ENCODE measurements around the gene TBC1D5.
"Not testable (repeated sequence)": the region's sequence is repeated elsewhere in the genome, so short reads cannot be mapped to it uniquely, and the experiment has no call there.

Gene TBC1D5

DNA sequence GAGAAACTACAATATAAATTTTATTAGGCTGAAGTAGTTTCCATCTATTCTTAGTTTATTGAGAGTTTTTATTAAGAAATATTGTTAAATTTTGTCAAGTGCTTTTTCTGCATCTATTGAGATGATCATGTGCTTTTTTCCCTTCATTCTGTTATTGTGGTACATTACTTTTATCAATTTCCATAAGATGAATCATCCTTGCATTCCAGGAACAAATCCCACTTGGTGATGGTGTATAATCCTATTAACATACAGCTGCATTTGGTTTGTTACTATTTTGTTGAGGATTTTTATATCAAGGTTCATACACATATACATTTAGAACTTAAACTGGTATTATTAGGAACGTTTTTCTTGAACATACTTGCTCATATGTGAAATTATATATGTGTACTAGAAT is 199.8 kb downstream of the TBC1D5 start:
- DNase-seq (ENCODE audit: low spot score), result no peak

DNA sequence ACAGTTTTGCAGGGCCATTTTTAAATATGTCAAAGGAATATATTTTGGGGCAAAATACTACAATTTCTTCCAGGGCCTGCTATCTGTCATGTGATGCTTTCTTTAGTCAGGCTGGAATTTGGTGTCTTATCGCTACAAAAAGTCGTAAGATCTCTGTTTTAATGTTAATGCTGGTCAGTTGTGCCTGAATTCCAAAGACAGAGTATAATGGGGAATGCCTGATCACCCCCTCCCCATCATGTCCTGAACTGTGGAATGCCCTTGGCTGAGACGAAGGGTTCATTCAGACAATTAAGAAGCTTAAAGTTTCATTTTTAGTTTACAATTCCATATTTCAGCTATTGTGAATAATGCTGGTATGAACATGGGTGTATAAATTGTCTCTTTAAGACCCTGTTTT is 203.0 kb downstream of the TBC1D5 start:
- DNase-seq (ENCODE audit: low spot score), result no peak

DNA sequence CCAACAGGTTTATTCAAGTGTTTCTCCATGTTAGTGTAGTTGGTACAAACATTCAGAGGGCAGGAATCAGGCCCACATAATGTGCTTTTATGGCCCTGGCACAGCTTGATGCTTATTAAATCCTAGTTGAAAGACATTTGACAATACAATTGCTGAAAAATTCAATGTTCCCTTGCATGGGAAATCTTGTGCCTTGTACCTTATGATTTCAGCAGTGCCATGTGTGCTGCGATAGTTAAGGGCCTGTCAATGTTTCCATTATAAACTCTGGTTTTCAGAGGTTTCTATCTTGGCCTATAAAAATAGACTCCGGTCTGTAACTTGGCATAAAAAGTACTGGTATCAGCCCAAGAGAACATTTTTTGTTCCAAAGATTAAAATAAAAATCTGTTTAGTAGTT is 207.2 kb downstream of the TBC1D5 start:
- no peak for DNase-seq (ENCODE audit: low spot score)

DNA sequence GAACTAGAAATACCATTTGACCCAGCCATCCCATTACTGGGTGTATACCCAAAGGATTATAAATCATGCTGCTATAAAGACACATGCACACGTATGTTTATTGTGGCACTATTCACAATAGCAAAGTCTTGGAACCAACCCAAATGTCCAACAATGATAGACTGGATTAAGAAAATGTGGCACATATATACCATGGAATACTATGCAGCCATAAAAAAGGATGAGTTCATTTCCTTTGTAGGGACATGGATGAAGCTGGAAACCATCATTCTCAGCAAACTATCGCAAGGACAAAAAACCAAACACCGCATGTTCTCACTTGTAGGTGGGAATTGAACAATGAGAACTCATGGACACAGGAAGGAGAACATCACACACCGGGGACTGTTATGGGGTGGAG is 210.0 kb downstream of the TBC1D5 start:
- not testable (repeated sequence) for DNase-seq (ENCODE audit: low spot score)

DNA sequence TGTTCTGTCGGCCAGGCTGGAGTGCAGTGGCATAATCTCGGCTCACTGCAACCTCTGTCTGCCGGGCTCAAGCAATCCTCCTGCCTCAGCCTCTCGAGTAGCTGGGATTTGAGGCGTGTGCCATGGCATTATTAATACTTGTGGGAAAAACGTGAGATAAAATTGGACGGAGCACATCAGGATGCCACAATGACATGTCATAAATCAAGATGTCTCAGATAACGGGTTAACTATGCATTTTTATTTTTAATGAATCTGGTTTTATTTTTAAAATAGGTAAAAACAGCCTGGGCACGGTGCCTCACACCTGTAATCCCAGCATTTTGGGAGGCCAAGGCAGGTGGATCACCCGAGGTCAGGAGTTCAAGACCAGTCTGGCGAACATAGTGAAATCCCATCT is 212.8 kb downstream of the TBC1D5 start:
- no peak for DNase-seq (ENCODE audit: low spot score)

DNA sequence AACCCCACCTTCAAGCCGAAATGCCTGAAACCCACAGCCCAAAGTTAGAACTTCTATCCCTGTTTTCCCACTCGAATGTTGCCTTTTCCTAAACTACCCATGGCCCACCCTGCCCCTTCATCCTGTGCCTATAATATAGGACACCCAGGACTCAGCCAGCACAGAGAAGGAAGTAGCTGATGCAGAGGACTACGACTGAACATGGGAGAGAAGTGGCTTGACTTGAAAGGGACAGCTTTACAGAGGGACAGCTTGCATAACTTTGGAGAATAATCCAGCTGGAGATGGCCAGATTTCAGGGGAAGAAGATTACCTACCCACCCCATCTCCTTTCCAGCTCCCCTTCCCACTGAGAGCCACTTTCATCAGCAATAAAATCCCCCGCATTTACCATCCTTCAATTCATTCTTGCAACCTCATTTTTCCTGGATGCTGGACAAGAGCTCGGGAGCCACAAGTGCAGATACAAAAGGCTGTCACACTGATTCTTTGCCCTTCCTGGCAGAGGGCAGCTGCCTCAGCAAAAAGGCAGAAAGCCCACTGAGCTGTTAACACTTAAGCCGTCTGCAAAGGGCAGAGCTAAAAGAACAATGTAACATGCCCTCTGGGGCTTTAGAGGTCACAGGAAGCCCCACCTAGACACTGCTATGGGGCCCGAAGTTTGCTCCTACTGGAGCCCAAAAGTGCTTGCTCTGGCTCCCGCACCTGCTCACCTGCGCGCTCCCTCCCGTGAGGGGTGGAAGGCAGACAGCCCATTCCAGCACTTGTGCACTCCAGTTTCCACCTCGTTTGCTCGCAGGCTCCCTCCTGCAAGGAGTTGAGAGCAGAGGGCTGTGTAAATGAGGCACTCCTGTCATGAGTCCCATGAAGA is 224.0 kb downstream of the TBC1D5 start:
- no peak for DNase-seq (ENCODE audit: low spot score)

DNA sequence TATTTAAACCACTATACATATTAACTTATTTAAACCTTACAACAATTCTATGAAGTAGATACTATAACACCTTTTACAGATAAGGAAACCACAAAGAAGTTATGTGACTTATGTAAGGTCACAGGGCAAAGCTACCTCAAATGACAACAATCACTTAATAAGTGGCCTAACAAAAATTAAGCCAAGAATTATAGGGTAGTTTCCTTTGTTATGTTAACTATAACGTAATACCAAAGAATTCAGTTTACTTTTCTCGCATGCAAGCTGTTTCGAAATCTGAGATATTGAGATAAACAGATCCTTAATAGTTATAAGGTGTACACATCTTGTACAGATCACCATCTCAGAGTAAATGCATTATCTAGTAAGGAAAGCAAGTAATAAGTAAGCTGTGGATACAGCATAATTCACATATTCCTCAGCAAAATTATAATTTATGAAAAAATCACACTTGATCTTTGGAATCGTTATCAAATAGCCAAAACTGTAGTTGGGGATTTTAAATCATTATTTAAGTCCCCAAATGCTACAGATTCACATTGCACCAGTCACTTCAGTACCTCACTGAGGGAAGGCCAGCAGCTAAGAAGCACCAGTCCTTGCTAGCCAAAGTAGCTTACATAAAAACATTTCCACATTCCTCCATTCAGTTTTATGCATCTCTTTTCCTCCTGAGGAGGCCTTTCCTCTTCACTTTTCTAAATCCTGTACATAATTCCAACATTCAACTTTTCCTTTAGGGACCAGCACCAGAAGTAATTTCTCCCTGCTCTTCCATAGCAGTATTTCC is 226.8 kb downstream of the TBC1D5 start:
- DNase-seq (ENCODE audit: low spot score), result no peak

DNA sequence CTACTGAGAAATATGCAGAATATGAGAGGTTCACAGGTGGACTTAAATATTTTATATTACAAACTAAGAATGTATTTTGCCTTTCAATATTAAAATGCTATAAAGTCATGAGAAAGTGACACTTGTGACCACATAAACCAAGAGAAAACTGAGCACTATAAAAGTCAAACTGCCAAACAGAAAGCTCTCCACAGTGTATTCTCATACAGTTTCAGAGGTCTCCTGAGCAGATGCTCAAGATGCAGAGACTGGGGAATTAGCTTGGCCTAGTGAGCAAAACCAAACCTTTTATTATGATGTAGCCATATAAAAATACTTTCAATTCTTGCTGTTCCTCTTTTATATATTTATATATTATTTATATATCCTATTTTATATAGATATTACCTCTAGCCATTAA is 227.8 kb downstream of the TBC1D5 start:
- DNase-seq (ENCODE audit: low spot score), result no peak

DNA sequence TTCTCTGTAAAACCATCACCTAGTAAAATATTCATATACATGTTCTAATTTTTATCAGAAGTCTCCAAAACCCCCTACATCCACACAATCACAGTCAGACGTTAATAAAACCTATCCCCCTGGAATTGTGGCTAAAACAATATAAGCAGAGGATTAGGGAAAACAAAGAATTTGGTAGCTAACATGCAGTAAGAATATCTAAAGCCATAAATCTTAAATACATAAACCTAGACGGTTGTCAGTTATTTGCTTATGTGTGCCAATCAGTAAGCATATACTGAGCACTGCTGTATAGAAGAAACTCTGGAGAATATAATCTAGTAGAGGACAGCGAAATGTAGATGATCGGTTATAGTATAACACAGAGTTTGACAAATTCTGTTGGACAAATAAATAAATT is 232.2 kb downstream of the TBC1D5 start:
- DNase-seq (ENCODE audit: low spot score), result no peak

DNA sequence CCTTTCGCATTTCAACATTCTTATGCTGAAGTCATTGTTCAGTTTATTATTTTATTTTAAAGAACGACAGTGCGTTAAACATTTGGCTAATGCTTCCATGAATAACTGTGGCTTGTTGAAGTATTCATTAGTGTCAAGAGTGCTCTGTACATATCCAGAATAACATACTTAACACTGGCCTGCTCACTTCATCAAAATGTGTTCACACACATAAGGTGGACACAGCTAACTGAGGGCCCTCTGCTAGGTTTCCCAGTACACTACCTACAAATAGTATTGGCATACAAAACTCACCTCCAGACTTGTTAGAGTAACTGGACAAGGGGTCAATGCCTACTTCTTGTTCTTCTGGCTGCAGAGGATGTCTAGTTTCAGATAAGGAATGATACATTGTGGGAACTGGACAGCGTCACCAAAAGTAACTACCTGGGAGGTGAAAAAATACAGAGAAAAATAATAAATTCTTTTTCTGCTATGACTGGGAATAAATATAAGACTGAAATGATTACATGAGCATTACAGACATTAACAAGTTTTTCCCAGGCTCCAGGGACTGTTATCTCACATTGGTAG is 234.2 kb downstream of the TBC1D5 start:
- DNase-seq (ENCODE audit: low spot score), result no peak

DNA sequence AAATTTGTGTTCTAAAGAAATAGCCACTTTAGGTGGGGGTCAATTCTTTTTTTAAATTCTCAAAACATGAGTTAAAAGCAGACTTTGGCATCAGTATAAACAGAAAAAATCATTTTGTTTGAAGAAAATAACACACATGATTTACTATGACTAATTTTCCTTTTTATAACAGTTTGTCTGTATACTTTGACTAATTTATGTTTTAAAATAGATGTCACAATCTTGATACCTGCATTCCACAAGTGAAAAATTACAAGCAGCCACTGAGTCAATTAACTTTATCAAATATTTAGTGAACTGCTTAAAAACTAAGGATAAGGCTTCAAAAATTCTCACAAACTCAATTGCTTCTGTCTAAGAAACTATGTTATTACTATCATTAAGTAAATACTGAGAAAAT is 235.0 kb downstream of the TBC1D5 start:
- DNase-seq (ENCODE audit: low spot score), result no peak

DNA sequence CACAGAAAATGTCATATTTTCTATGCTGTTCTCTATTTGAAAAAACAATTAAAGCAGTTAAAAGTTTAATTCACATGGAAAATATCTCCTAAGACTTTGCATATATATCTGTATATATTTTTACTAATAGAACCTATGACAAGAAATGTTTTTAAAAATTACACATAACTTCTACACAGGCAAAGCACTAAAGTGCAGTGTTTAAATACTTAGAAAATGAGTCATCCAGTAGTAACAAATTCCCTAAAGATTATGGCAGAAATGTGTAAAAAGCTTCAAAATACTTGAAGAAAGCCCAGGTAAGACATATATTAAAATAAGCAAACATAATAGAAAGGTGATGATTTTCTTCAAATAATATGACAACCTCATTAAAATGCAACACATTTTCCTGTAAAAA is 236.6 kb downstream of the TBC1D5 start:
- DNase-seq (ENCODE audit: low spot score), result no peak

DNA sequence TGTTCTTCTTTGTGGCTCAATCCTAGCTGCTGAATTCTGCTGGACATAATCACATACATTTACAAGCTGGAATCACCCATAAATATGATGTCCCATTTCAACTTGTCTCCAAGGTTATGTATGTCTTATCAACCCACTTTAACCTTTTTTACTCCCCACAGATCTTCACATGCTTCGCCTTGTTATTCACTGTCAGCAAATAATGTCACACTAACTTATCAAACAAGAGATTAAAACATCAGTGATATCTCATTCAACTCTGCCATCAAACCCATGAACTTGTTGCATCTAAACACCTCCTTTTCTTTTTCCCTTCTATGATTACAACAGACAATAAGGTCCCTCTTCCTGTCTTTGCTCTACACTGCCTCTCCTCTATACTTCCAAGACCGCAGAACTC is 240.7 kb downstream of the TBC1D5 start:
- DNase-seq (ENCODE audit: low spot score), result no peak

DNA sequence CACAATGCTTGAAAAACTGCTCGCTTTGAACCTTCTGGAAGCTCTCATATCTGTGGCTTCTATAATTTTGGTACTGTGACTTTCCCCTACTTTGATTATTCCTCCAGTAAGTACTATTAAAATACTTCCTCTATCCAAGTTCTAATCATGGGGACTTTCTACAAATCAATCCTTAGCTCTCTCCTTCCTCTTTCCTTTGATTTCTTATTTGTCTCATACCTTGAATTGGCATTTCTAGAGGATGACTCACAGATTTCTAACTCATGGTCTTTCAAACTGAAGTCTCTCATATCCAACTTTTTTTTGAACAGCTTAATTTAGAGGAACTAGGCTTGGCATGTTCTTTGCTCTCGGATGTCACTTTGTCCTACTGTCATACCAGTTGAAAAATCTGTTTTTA is 241.8 kb downstream of the TBC1D5 start:
- no peak for DNase-seq (ENCODE audit: low spot score)

DNA sequence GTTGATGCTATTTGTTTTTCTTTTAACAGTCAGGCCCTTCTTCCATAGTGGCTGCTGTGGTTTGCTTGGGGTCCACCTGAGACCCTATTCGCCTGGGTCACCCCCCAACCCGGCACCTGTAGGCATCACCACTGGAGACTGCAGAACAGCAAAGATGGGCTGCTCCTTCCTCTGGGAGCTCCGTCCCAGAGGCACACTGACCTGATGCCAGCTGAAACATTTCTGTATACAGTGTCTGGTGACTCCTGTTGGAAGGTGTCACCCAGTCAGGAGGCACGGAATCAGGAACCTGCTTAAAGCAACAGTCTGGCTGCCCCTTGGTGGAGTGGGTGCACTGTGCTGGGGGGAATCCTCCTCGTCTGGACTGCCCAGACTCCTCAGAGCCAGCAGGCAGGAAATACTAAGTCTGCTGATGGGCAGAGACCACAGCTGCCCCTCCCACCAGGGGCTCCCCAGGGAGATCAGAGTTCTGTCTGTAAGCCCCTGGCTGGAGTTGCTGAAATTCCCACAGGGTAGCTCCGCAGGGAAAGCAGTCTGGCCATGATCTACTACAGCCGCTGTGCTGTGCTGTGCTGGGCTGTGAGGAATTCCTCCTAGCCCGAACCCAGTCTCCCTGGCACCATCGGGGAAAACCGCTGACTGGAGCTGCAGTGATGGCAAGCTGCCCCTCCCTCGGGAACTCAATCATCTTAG is 248.2 kb downstream of the TBC1D5 start:
- DNase-seq (ENCODE audit: low spot score), result no peak

DNA sequence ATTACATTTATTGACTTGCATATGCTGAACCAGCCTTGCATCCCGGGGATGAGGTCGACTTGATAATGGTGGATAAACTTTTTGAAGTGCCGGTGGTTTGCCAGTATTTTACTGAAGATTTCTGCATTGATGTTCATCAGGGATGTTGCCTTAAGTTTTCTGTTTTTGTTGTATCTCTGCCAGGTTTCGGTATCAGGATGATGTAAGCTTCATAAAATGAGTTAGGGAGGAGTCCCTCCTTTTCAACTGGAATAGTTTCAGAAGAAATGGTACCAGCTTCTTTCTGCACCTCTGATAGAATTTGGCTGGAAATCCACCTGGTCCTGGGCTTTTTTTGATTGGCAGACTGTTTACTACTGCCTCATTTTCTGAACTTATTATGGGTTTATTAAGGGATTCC is 250.8 kb downstream of the TBC1D5 start:
- no peak for DNase-seq (ENCODE audit: low spot score)

DNA sequence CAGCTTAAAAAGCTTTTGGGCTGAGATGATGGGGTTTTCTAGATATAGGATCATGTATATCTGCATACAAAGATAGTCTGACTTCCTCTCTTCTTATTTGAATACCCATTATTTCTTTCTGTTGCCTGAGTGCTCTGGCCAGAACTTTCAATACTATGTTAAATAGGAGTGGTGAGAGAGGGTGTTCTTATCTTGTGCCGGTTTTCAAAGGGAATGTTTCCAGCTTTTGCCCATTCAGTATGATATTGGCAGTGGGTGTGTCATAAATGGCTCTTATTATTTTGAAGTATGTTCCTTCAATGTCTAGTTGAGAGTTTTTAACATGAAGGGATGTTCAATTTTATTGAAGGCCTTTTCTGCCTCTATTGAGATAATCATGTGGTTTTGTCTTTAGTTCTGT is 251.2 kb downstream of the TBC1D5 start:
- DNase-seq (ENCODE audit: low spot score), result not testable (repeated sequence)

DNA sequence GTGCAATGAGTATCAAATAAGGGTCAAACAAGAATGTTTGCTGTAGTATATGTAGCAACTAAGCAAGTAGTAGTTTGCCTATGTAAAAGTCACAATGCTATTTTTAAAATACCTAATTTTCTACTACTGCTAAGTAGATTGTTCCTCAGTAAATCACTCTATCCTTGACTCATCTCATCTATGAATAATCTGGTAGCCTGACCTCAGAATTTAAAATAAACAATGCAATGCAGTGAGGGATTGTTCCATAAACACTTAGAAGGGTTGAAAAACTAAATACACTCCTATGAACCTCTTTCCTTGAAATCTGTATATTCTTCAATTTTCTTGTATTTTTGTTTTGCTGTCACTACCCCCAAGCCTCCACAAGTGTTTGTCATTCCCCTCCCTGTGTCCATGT is 253.3 kb downstream of the TBC1D5 start:
- no peak for DNase-seq (ENCODE audit: low spot score)

DNA sequence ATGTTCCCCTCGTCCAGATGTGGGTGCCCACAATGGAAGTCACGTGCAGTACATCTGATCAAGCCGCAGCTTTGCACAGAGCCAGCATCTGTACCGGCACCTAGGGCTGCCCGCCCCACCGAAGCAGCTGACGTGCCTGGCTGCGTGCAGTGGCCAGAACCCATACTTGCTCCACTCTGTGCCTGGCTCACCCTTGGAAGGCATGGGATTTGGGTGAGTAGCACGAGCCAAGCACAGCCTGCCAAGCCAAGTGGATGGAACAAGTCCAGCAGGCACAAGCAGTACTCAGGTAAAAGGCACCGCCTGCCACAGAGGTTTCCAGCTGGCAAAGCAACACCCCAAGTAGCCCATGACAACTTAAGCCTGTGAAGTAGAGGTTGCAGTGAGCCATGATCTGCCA is 261.3 kb downstream of the TBC1D5 start:
- no peak for DNase-seq (ENCODE audit: low spot score)

DNA sequence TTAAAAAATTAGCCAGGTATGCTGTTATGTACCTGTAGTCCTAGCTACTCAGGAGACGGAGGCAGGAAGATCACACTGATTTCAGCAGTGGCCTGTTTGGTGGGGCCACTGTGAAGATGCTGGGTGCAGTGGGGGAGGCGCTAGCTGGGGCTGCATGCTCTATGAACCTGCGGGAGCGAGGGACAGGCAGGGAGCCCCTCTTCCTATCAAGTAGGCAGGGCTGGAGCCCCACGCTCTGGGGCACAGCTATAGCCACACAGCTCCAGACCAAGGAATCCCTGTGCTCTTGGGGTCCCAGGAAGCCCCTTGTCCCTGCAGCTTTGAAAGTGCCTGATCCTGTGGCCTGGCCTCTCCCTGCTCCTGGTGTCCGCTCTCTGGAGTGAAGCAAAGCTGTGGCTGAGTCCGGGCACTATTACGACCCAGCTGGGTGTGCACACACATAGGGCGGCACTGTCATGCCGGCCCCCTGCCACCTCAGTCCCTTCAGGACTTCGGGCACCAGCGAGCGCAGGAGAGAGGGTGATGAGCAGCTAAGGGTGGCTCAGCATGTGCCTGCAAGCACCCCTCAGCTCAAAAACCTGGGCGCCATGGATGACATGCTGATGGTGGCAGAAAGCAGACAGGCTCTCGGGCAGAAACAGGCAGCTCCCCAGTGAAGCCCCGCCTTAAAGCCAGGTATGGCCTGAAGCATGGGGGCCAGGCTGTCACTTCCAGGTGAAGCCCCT is 262.6 kb downstream of the TBC1D5 start:
- no peak for DNase-seq (ENCODE audit: low spot score)

DNA sequence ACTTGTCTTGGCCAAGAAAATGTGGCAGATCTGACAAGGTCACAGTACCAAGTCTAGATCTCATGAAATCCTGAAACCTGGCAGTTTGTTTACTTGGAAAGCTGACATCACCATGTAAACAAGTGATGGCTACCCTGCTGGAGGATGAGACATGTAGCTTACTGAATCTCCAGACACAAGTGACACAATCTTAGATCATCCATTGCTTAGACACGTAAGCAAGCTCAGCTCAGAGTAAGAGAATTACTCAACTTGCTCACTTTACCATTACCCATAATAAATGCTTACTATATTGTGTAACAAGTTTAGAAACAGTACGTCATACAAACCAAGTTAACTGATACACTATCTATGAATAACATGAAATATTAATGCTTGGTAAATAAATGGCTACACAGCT is 263.8 kb downstream of the TBC1D5 start:
- no peak for DNase-seq (ENCODE audit: low spot score)

DNA sequence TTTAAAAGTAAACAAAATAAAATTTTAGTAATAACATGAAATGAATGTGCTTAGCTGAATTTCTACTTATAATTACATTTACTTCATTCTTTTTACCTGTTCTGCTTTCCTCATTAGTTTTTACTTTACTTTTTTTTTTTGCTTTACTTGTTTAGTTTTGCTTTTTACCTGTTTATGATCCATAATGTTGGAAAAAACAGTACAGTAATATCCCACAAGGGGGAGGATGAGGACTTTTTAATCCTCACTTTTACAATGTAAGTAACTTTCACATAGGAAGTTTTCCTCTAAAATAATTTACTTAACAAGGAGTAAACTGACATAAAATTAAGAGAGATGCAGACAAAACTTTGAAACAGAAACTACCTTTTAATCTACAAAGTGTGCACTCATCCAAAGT is 268.7 kb downstream of the TBC1D5 start:
- no peak for DNase-seq (ENCODE audit: low spot score)
